ENCODE results near the gene GPR55. TPM values are rescaled to one million over a fixed set of nuclear protein-coding genes. Genes with fewer than 3 reads are reported as not detected.

The GPR55 gene, protein sequence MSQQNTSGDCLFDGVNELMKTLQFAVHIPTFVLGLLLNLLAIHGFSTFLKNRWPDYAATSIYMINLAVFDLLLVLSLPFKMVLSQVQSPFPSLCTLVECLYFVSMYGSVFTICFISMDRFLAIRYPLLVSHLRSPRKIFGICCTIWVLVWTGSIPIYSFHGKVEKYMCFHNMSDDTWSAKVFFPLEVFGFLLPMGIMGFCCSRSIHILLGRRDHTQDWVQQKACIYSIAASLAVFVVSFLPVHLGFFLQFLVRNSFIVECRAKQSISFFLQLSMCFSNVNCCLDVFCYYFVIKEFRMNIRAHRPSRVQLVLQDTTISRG
- total RNA-seq (2021): 0.11 TPM in 1 of 2 replicates, not detected in the other
- long read RNA-seq: 0 reads

DNA sequence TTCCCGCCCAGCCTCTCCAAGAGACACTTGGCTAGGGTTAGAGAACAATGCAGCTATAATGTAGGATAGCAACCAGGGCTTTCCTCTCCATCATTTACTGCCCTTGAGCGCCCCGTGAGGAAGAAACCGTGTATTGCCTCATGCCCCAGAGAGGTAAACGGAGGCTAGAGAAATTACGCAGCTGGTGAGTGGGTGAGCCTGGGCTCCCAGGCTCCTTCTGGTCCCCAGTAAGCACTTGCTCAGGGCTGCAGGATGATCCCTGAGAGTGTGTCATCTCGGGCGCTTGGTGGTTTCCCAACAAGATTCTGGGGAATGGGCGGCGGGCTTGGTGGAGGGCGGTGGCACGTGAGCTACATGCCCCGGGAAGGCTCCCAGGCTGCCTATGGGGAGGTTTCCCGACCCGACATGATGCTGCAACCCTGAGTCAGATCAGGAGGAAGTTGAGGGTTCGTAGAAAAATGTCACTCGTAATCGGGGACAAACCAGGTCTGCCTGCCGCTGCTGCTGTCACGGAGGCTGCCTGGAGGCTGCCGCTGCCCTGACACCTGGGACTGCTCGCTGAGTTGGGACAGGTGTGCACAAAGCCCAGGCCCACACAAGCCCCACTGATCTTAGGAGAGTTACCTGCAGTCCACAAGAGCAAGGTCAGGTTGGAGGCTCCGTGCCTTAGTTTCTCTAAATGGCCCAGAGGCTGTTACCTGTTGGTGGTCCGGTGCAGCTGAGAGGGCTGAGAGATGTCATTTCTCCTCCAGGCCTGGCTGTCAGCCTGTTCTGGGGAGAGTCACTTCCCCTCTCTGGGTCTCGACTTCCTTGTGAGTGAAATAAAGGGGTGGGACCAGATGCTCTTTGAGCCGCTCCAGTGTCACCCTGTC is at the start of gene GPR55:
Gene GPR55, minus strand, starts transcription at position 773 of the 872 bp plus-strand sequence. CDS start 14,280 bp downstream, outside the sequence.
- TF ChIP-seq, protein P1, sequence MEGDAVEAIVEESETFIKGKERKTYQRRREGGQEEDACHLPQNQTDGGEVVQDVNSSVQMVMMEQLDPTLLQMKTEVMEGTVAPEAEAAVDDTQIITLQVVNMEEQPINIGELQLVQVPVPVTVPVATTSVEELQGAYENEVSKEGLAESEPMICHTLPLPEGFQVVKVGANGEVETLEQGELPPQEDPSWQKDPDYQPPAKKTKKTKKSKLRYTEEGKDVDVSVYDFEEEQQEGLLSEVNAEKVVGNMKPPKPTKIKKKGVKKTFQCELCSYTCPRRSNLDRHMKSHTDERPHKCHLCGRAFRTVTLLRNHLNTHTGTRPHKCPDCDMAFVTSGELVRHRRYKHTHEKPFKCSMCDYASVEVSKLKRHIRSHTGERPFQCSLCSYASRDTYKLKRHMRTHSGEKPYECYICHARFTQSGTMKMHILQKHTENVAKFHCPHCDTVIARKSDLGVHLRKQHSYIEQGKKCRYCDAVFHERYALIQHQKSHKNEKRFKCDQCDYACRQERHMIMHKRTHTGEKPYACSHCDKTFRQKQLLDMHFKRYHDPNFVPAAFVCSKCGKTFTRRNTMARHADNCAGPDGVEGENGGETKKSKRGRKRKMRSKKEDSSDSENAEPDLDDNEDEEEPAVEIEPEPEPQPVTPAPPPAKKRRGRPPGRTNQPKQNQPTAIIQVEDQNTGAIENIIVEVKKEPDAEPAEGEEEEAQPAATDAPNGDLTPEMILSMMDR (conservative IDR thresholded peaks at IDR 0.05): peak; percentile 76
- Mint-ChIP-seq H3K4me1 (peaks cover 0 to 3% of the 10 kb centered on the region in 2 experiments; a peak in 3 of 4 replicates), H3K9me3 (no peaks in the 10 kb centered on the region), H3K27ac (no peak within 1 kb of the TSS; a peak in 1 of 7 replicates), H3K36me3 (ENCODE audit: insufficient read depth in 1 of 3, low read depth in 3 of 3) (no peaks in the 10 kb centered on the region; a peak in 1 of 7 replicates), H3K4me3 (no peak within 1 kb of the TSS), H3K27me3 (ENCODE audit: low read depth) (peaks cover 4% of the 10 kb centered on the region)
- no peak within 1 kb of the TSS for H3T11ph ChIP-seq (ENCODE audit: low read length)
- no peaks in the 10 kb centered on the region for H3K9me3 ChIP-seq (ENCODE audit: control insufficient read depth, low read depth, low read length)
- no peak within 1 kb of the TSS for H2BK5ac ChIP-seq (ENCODE audit: insufficient read length, low read length)
- H2AFZ ChIP-seq (ENCODE audit: low read length): no peak within 1 kb of the TSS
- H3K56ac ChIP-seq (ENCODE audit: insufficient read length, low read depth, low read length): no peak within 1 kb of the TSS
- no peaks in the 10 kb centered on the region for H3K23me2 ChIP-seq (ENCODE audit: insufficient read length, low read depth, low read length, poor library complexity, severe bottlenecking)
- no peak within 1 kb of the TSS for H2BK120ac ChIP-seq (ENCODE audit: low read depth, low read length, poor library complexity, severe bottlenecking)
- H4K91ac ChIP-seq (ENCODE audit: insufficient read length, low read depth, low read length): no peak within 1 kb of the TSS
- no peaks in the 10 kb centered on the region for H3K79me2 ChIP-seq (ENCODE audit: insufficient read depth, low read length)
- H3K9ac ChIP-seq (ENCODE audit: extremely low read depth, insufficient read length, low read length): no peak within 1 kb of the TSS
- H3K4me2 ChIP-seq (ENCODE audit: insufficient read depth, insufficient read length, low read length): no peak within 1 kb of the TSS
- no peak within 1 kb of the TSS for H2BK12ac ChIP-seq (ENCODE audit: insufficient read length, low read depth, low read length)
- DNase-seq: peak; percentile 69
- no peak within 1 kb of the TSS for H2AK5ac ChIP-seq (ENCODE audit: insufficient read length, low read length)
- H4K20me1 ChIP-seq (ENCODE audit: control insufficient read depth, insufficient read depth, insufficient read length): no peaks in the 10 kb centered on the region
- H3K4me1 ChIP-seq (ENCODE audit: insufficient read depth, low read length): no peaks in the 10 kb centered on the region
- H3K27ac ChIP-seq (ENCODE audit: insufficient read length, low read depth, low read length): no peak within 1 kb of the TSS
- no peak within 1 kb of the TSS for H4K5ac ChIP-seq (ENCODE audit: insufficient read length, low read depth, low read length)
- no peak within 1 kb of the TSS for H3K4ac ChIP-seq (ENCODE audit: low read depth, low read length)
- no peak within 1 kb of the TSS for H3K14ac ChIP-seq (ENCODE audit: insufficient read depth, low read length)
- no peak within 1 kb of the TSS for H2BK15ac ChIP-seq (ENCODE audit: low read depth, low read length)
- H2BK20ac ChIP-seq (ENCODE audit: low read depth, low read length, poor library complexity, severe bottlenecking): no peak within 1 kb of the TSS
- no peak within 1 kb of the TSS for H3K18ac ChIP-seq (ENCODE audit: insufficient read length, low read depth, low read length)
- no peaks in the 10 kb centered on the region for H3K27me3 ChIP-seq (ENCODE audit: insufficient read depth, low read length)
- no peaks in the 10 kb centered on the region for H3K79me1 ChIP-seq (ENCODE audit: insufficient read depth, low read depth, low read length, poor library complexity, severe bottlenecking)
- no peak within 1 kb of the TSS for H4K8ac ChIP-seq (replicated peaks; ENCODE audit: insufficient read length, low read depth, low read length)
- H3K23ac ChIP-seq (ENCODE audit: insufficient read length, low read depth, low read length): no peak within 1 kb of the TSS
- WGBS (ENCODE audit: extremely low coverage, insufficient read length, low lambda C conversion rate): no CpG with 5 or more reads among the region's 26 CpGs
